GM12892 (cell line): ENCODE results near the gene LINC00632.

Experiments
- POLR2A ChIP-seq: IDR thresholded peaks from 2 replicates; pipeline ENCODE4 v1.6.1; 2011; ENCODE audit warnings: low read depth, low read length, control low read depth
- POLR2AphosphoS5 ChIP-seq: IDR thresholded peaks from 2 replicates; pipeline ENCODE4 v1.6.1; 2011; ENCODE audit warnings: low read depth, low read length, control low read depth
- TAF1 ChIP-seq: IDR thresholded peaks from 2 replicates; pipeline ENCODE4 v1.6.1; 2011; ENCODE audit warnings: low read depth, mild to moderate bottlenecking, control low read depth, low read length, borderline replicate concordance

DNA sequence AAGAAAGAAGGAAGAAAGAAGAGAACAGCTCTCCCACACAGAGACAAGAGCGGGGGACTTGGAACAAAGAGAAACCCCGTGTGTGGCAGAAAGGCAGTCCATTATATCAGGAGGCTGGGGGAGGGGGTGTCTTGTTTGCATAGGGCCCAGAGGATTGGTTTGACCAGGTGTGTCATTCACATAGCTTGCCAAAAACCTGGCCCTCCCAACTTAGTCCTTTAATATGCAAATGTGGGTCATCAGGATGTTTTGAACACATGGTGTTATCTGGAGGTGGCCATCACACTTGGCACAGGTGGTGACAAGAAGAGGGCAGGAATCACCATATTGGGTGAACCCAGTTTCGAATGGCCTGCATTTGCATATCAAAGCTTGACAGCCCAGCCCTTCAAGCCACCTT is 111.7 kb downstream of the LINC00632 start:
- TF ChIP-seq POLR2AphosphoS5 (no peak), POLR2A (no peak), TAF1 (no peak)
